NK-92 treated with Interleukin-12 subunit alpha and Interleukin-12 subunit beta, amount 100 ng/mL, for 24 hours (cell line): Measurements from ENCODE around the gene PLAGL2.
"Not testable (repeated sequence)": the region's sequence is repeated elsewhere in the genome, so short reads cannot be mapped to it uniquely, and the experiment has no call there.

Source experiments
- DNase-seq: peaks from one replicate; lab custom pipeline; 2025; lab: John Stamatoyannopoulos, UW

PLAGL2 gene

DNA sequence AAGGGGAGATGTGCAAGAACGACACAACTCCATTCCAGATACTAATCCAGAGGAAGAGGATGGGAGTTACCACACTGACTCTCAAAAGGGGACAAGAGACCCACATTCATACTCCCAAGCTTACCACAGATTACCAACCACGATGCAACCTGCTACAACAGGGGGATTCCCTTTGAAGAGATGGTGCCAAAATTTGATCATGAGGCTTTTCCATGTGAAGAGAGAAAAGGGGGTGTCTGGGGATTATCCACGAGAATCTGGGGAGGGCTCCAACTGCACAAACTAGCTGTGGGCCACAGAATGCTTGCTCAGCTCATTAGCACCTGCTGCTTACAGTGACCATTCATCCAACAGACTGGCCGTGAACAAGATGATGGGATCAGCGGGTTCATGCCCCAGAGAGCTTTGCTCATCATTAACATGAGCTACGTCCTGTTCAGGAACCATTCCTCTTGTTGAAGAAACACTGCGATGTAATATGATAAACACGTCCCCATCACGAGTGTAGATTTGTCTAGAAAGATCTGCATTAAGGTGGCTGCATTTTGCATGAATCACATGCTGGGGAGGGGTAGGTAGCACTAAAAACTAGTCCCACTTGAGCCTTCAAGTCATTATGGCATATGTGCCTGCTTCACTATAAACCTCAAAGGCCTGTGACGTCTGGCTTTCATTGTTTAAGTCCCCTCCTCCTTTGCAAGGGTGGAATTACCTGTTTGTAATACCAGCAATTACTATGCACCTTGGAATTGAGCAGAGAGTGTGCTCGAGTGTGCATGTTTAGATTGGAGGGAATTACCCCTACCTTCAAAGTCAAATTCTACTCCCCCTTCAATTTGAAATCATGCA is 4.0 kb downstream of the PLAGL2 start:
- DNase-seq = no peak

DNA sequence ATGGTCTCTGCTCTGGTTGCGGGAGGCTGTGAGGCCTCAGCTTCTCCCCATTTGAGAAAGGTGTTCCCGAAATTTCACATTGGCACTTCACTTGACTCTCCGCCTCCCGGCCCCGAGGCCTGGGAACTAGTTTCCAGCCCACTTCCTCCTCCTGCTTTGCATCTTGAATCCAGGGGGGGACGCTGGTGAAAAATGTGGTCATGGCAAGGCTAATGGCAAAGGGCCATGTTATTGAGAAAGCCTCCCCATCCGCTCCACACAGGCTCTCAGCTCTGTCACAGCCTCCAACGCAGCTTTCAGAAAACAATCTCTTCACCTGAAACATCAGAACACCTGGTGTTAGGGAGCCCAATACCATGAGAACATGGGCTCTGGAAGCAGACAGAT is 5.6 kb downstream of the PLAGL2 start:
- no peak for DNase-seq

DNA sequence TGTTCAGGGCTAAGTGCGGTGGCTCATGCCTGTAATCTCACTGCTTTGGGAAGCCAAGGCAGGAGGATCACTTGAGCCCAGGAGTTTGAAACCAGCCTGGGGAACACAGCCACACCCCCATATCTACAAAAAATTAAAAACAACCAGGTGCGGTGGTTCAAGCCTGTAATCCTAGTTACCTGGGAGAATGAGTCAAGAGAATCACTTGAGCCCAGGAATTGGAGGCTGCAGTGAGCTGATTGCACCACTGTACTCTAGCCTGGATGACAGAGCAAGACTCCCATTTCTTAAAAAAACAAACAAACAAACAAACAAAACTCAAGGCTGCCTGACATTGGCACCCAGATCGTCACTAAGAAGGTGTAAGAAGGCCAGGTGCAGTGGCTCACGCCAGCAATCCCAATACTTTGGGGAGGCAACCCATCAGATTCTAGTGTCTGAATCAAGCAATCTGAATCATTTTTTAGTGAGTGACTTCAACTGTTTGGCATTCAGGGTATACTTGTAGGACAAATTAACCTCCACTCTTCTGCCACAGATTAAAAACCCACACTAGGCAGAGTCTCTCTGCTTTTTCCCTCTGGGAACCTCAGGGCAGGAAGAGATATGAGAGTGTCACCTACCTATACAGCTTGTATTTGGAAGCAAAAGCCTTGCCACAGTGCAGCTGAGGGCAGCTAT is 6.1 kb downstream of the PLAGL2 start:
- no peak for DNase-seq

DNA sequence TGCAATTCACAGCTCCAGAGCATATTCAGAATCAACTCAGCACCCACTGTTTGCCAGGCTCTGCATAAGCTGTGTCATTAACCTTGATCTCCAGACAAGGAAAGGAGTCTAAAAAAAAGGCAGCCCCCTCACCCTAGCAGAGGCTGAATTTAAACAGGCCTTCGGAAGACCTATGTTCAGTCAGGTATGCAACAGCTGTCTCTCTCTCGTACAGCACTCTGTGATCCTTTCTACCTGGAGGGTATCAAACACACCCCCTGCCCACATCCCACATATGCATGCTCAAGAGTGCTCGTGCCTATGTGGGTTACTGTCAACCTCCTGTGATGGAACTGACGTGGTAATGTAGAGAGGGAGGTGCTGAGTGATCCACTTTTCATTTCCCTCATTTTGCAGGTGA is 8.5 kb downstream of the PLAGL2 start:
- no peak for DNase-seq

DNA sequence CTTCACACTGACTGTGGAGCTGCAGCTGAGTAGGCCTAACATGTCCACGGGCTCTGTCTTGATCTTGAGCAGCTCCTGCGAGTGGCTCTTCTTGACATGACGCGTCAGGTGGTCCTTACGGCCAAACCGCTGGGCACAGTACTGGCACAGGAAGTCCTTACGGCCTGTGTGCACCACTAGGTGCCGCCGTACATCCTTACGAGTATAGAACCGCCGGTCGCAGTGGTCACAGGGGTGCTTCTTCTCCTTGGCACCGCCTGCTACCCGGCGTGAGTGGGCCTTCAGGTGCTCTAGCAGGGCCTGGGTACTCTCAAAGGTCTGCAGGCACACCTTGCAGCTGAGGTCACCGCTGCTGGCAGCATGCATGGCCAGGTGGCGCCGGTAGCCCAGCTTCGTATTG is 10.4 kb downstream of the PLAGL2 start:
- DNase-seq = not testable (repeated sequence)

DNA sequence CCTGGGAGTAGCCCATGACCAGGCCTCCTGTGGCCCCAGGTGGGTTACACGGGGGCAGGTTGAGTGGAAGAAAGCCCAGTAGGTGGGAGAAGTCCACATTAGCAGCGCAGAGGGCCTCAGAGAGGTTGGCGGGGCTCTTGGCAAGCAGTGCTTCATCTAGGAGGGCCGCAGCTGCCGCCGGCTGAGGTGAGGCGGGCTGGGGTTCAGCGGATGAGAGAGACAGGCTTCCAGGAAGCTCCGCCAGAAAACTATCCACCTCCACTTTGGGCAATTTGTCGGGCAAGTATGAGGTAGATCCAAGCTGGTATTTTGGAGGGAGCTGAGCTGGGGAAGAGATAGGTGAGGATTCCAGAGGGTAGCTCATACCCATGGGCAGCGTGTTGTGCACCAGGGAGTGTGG is 10.9 kb downstream of the PLAGL2 start:
- DNase-seq = not testable (repeated sequence)

DNA sequence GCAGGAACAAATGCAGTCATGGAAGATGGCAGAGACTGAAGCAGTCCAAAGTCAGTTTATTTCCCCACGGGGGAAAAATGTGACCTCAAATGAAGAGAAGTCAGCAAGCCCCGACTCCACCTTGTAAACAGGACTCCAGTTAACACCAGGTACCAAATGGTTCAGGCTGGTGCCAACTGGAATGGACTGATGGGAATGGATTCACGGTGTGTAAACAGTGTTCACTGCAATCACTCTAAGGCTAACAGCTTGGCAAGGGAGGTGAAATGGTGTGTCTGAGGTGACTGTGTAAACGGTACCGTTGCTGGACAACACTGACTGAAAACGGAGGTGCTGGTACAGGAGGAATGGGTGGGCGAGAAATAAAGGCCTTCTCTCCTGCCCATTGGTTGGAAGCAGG is 12.0 kb downstream of the PLAGL2 start:
- DNase-seq = no peak

DNA sequence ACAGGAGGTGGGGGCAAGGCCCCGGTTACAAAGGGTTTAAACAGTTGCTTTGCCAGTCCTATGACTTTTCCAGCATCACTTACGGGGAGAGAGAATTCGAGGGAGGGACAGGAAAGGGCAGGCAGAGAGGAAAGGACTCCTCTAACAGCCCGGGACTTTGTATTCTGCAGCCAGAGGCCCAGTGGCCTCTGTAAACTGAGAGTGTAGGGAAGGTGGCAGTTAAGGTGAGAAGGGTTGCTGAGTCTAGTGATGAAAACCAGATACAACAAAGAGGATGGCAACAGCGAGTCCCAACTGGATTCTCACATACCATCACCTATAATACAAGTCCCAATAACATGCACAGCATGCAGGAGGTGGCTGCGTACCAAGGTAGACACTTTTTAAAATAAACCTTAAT is 13.5 kb downstream of the PLAGL2 start:
- DNase-seq = no peak

DNA sequence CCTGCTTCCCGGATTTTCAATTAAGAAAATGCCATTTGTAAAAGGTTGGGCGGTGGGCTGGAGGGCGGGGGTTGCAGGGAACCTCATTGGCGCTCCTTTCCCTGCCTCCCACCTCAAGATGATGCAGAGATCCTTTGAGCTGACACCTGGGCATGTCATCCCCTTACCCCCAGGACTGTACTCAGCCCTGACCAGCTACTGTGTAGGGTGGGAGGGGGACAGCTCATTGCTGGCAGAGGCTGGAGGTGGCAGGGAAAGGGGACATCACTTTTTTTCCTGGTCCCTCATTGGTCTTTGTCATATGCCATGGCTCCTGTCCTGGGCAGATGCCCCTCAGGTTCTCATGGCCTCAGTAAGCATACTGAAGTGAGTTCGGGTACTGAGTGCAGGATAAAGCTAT is 14.2 kb downstream of the PLAGL2 start:
- not testable (repeated sequence) for DNase-seq

DNA sequence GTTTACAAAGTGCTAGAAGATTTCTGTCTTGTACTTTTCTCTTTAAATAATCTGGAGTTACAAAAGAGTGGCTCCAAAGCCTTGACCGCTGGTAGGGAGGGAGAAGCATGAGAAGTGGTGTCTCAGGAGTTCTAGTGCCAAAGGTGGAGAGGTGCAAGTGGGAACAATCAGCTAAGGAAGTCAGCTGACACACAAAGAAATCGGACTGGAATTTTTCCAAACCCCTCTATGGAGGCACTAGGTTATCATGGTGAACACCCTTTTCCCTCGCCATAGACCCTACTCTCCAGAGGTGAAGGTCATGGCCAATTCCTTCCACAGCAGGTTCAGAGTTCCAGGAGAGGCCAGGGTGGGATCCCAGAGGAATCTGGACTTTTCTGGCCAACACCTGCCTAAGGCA is 14.8 kb downstream of the PLAGL2 start:
- DNase-seq = no peak

DNA sequence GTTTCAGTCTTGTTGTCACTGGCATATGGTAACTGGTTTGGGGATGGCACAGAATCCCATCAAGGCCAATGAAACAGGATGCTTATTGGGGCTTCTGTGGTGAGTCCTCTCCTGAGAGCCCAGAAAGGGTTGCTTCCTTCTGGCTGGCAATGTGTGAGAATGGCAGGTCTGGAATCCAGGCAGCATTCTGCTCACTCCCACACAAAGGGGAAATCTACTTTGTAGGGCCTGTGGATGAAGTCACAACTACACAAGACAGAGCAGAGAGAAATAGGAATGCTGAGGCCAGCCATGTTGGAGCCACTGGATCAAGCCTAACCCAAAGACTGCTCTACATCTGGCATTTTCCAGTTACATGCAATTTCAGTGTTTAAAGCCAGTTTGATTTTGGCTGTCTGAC is 15.7 kb downstream of the PLAGL2 start:
- no peak for DNase-seq

DNA sequence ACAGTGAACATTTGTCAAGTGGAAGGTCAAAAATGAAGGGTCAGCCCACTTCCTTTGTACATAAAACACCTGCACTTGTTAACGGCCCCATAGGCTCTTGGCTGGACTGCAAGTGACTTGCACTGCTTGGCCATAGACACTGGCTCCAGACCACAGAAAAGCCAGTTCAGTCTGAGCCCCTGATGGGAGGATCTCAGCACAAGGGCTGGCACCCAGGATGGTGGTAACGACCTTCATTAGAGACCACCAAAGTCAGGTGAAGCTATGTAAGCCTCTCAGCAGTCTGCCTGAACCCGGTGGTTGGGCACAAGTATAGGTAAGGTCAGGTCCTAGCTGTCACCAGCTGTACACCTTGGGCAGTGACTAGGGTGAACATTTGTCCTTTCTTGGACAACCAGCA is 16.1 kb downstream of the PLAGL2 start:
- DNase-seq = no peak

DNA sequence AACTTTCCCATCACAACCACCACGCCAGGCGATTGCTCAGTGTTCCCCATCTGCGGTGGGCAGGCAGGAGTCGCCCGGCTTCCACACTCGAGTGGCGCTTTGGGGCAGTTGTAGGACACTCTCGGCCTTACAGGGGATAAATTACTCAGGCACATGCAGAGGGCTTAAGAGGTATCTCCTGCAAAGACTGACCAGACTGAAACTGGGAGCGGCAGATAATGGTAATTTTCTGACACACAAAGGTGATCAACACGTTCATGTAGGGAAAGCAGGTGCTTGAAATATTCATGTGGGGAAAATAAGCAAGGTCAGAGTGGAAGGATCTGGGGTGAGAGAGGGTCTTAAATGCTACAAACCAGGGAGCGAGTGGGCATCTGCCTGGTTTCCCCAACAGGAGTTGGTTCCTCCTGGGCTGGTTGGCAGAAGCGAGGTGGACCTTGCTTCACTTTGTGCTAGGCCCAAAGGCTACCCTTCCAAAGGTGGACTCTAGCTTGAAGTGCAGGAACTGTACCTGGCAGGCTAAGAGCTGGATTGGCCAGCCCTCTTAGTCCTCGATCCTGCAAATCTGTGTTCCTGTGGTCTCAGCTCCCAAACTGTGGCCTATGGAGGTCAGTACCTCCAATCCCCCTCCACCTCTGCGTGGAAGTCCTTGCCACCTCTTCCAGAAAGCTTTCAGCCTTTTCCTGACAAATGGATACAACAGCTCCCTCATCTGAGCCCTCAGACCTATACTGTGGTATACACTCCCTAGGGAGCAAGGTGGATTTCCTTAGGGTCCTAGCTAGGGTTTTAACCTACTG is 16.7 kb downstream of the PLAGL2 start:
- no peak for DNase-seq

DNA sequence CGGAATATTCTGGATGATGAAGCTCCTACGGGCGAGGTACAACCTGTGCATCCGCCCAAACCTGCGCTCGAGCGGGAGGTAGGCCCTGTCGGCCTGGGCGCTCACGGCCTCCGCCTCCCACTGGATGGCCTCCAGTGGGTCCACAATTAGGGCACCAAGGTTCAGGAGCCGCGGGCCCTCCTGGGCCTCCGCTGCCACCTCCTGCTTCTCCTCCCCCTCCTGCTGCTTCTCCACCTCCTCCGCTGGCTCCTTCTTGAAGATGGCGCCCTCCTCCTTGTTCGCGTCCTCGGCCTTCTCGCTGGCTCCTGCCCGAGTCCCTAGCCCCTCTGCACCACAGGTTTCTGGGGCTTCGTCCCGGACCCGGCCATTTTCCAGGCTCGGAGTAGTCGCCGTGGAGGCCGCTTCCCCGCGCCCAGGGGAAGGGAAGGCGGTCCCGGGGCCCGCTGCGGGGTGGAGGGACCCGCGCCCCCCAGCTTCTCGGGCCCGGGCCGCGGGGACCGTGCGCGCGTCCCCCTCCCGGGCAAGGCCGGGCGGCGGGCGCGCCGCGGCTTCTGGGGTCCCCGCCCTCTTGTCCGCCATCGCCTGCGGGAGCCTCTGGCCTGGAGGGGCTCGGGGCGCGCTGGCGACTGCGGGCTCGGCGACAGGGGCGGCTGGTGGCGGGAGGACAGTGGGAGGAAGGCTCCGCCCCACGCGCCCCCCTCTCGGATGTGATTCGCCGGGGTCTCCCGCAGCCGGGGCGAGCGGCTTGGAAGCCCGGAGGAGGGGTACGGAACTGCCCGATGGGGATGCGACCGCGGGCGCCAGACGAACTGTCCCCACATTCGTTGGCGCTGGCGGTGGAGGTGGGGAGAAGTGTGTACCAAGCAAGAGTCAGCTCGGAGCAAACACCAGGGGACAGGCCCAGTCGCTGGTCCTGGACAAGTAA is 17.6 kb downstream of the PLAGL2 start:
- no peak for DNase-seq

DNA sequence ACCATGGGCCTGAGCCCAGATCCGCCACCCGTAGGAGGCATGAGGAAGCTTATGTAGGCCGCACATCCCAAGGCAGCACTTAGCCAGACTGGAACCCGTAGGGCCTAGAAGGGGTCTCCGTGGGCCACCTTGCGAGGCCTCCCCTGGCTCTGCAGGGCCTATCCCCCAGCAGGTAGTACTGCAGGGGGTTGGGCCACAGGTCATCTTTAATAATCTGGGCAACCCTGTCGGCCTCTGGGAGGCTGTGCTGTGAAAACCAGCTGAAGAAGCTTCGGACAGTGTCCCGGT is 18.5 kb downstream of the PLAGL2 start:
- DNase-seq = no peak

DNA sequence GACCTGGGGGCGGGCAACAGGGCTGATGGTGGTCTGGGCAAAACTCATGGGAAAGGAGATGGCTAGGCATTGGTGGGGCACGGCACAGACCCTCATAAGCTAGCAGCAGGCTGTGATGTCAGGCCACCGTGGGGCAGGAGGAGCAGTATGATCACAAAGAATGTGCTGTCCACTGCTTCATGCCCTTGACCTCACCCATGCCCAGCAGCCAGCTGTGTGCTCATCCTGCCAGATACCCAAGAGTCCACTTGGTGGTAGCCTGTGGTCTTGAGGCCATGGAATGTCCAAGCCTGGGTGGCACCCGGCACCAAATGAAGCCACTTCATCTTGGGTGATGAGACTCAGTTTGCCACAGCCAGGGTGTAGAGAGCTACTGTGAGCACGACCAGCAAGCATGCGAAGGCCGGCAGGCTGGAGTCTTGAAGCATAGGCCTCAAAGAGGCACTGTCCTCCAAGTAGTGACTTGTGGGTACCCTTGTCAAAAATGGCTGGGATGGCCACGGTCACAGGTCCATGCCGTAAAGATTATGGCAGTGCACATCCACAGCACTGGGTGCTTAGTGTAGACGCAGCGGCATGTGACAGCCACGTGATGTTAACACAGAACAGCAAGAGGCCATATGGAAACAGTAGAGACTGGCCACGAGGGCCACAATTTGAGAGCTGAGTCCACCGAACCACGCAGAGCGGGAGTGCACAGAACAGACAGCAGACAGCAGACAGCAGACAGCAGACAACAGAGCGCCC is 19.0 kb downstream of the PLAGL2 start:
- no peak for DNase-seq

DNA sequence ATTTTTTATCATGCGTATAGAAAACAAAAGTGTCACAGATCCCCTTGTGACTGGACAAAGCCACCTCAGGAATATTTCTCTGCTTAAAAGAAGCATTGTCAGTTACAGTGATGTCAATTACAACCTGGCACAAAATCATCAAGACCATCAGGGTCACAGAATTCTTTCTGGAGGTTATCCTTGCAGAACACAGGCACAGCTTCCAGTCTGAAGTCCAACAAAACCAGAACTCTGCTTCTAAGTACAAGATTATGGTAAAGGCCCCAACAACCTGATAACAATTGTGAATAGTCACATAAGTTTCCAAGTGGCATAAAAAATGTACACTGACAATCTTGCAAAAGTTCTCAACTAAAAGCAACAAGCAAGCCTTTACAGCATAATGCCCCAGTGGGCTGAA is 21.0 kb downstream of the PLAGL2 start:
- DNase-seq = no peak

DNA sequence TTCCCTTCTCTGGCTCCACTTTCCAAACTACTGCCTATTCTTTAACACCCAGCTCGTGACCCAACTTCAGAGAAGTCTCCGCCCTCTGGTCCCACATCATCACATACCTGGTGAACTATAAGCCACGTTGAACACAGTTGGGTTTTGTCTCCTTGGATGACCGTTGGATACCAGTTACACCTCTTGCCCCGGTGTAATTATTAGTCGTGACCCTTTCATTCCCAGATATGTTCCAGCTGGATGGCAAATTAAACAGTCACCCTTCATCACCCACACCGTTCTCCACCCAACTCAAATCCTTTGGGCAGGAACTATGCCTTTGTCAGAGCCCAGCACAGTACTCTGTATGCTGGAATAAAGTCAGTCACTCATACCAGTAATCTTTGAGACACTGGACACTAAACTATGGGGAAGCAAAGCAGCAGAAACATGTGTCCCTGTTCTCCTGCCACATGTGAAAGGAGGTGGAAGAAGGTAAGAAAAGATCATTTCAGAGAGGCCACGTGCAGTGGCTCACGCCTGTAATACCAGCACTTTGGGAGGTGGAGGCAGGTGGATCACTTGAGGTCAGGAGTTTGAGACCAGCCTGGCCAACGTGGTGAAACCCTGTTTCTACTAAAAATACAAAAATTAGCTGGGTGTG is 22.5 kb downstream of the PLAGL2 start:
- DNase-seq = no peak

DNA sequence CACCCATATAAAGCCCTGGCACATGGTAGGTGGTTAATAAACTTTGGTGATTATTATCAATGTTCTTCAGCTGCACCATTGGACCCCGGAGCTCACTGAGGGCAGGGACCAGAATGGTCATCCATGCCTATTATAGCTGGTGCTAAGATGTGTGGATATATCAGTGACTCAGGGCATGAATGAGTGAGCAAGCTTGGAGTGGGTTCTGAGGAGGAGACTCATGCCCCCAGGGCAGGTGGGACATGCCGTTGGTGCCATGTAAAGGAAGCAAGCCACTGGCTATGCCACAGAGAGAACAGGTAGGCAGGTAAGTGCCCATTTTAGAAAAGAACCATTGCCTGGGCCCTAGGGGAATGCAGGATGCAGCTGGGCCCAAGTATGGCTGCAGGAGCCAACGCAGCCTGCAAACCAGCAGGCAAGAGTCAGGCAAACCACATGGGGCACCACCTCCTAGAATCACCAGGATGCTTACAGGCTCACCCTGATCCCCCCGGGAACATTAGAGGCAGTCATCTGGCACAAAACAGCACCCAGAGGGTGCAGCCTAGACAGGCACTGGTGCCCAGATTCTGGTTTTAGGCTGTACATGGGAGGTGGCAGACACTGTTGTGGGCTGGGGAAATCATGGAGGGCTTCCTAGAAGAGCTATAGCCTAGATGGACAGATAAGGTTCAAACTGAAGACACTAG is 23.5 kb downstream of the PLAGL2 start:
- DNase-seq = no peak

DNA sequence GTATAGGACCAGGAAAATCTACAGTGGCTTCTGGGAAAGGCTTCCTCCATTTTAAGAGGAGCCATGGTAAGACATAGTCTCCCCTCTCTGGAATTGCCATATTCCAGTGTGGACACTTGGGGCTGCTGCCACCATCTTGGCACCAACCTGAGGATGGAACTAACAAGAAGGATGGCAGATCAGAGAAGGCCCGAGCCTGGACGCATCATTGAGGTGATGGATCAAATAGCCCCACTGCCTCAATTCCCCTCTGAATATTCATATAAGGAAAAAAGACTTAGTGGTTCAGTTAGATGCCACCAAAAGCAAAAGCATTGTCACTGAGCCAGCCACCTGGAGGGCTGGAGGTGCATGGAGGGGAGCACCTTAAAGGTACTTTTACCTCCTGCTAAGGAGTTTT is 25.9 kb downstream of the PLAGL2 start:
- no peak for DNase-seq
